K562 (cell line): ENCODE results near the gene TMC1. TPM values are rescaled to one million over a fixed set of nuclear protein-coding genes. Genes with fewer than 3 reads are reported as not detected.

Experiments used
- BRD9 ChIP-seq: fragments of 450-650 bp; IDR thresholded peaks from 2 replicates; pipeline ENCODE4 v1.6.1; 2018; ENCODE audit warnings: low read depth; ENCODE audit not compliant: partially characterized antibody
- CTCF ChIP-seq, 3 experiments: IDR thresholded peaks in 2 of 3; conservative IDR thresholded peaks in 1 of 3; 2 replicates each; pipeline ENCODE4 v1.5.1; 2011 to 2012; ENCODE audit warnings: low read length in 3 of 3, mild to moderate bottlenecking in 3 of 3, control low read depth in 2 of 3, improper control_type of control experiment in 1 of 3, inconsistent platforms in 1 of 3, low read depth in 1 of 3, mixed read lengths in 1 of 3, moderate library complexity in 1 of 3; ENCODE audit not compliant: insufficient read depth in 2 of 3
- MAFK ChIP-seq: IDR thresholded peaks from 2 replicates; pipeline ENCODE4 v1.6.1; 2011; ENCODE audit warnings: low read length, improper control_type of control experiment
- REST ChIP-seq, 2 experiments: fragments of 450-650 bp; formaldehyde crosslinking in 1 of 2; IDR thresholded peaks; 2 replicates each; pipeline versions ENCODE4 v1.4.0 to v1.6.1; 2014 to 2020; ENCODE audit warnings: mild to moderate bottlenecking in 2 of 2, borderline replicate concordance in 1 of 2, low read depth in 1 of 2
- ZBTB17 ChIP-seq: fragments of 450-650 bp; formaldehyde crosslinking; IDR thresholded peaks from 2 replicates; pipeline ENCODE4 v1.4.0; 2020; ENCODE audit warnings: mild to moderate bottlenecking
- ZBTB40 ChIP-seq, 2 experiments: fragments of 450-650 bp in 1 of 2; sonication (generic) in 1 of 2; formaldehyde crosslinking in 1 of 2; IDR thresholded peaks; 2 replicates each; pipeline versions ENCODE4 v1.7.1 to v1.9.0; 2016 to 2022; ENCODE audit warnings: inconsistent platforms in 1 of 2, mild to moderate bottlenecking in 1 of 2, missing genetic modification reagents in 1 of 2
- polyA plus RNA-seq, 8 experiments: library from polyadenylated mRNA; depleted of rRNA in 4 of 8; stranded (reverse) in 5 of 8; unstranded in 3 of 8; fragments of >200 nt; fragmentation: Nextera tagmentation in 2 of 8; fragmentation: Illumina TruSeq in 1 of 8; extraction: Ambion mirVana in 2 of 8; extraction: Trizol in 1 of 8; gene quantifications; 2 replicates each; pipeline versions ENCODE4 v1.2.1 to v1.2.3, GENCODE V29; 2011 to 2014; ENCODE audit warnings: inconsistent platforms in 1 of 8, missing spikeins in 1 of 8
- total RNA-seq, 7 experiments: library from RNA; depleted of rRNA in 6 of 7; stranded (reverse); fragments of >200 nt in 6 of 7; fragmentation: Illumina TruSeq in 2 of 7; extraction: Trizol in 2 of 7; gene quantifications; 2 replicates each; pipeline versions ENCODE4 v1.2.1 to v1.2.3, GENCODE V29; 2011 to 2021; ENCODE audit warnings: low replicate concordance in 1 of 7

TMC1 gene
- total and polyA plus RNA-seq, 9 of the 15 experiments (the other 6 are each of a cell fraction or from before 2014, with no cell fraction given), result 0.10 to 0.15 TPM; not detected in 7

- TF ChIP-seq ZBTB40 (IDR thresholded peaks at IDR 0.05), result no peak
- TF ChIP-seq ZBTB40 (CRISPR knock-in tag; IDR thresholded peaks at IDR 0.05), result no peak
- TF ChIP-seq CTCF (IDR thresholded peaks at IDR 0.05 in 2 of 3, conservative IDR thresholded peaks at IDR 0.05 in 1 of 3; ENCODE audit: insufficient read depth in 2 of 3, low read depth in 1 of 3, low read length in 3 of 3), result peak; percentile 20 to 54 (median 44); a peak in 5 of 6 replicates
- no peak for TF ChIP-seq ZBTB17 (CRISPR knock-in tag)
- no peak for TF ChIP-seq BRD9
- TF ChIP-seq MAFK, result peak; percentile 54; the same call in 1 of the 2 replicates
- peak; percentile 16; the same call in 1 of the 2 replicates for TF ChIP-seq REST (IDR thresholded peaks at IDR 0.05; ENCODE audit: borderline replicate concordance)
- TF ChIP-seq REST (CRISPR knock-in tag; IDR thresholded peaks at IDR 0.05; ENCODE audit: low read depth), result no peak
Observed at GRCh38 chr9:72856972-72857623, 335.7 kb downstream of the TMC1 start (continued).
